Right renal pelvis (tissue), 4 donors: Measurements from ENCODE around the gene SPTBN1. TPM values are rescaled to one million over a fixed set of nuclear protein-coding genes. Genes with fewer than 3 reads are reported as not detected.

ENCODE experiments used
- DNase-seq, 4 donors: peaks; one replicate each; pipeline ENCODE4 v3.0.0-alpha.2; 2013; ENCODE audit warnings: low read depth in 4 of 4, low spot score in 3 of 4, missing footprints in 1 of 4
- polyA plus RNA-seq, 4 donors: library from polyadenylated mRNA; unstranded; fragments of 120-200 nt; gene quantifications; one replicate each; pipeline ENCODE4 v1.2.1, GENCODE V29; 2013; ENCODE audit not compliant: insufficient read length in 4 of 4

The SPTBN1 gene
- polyA plus RNA-seq, 4 donors, result 224 to 243 (median 228) TPM

DNA sequence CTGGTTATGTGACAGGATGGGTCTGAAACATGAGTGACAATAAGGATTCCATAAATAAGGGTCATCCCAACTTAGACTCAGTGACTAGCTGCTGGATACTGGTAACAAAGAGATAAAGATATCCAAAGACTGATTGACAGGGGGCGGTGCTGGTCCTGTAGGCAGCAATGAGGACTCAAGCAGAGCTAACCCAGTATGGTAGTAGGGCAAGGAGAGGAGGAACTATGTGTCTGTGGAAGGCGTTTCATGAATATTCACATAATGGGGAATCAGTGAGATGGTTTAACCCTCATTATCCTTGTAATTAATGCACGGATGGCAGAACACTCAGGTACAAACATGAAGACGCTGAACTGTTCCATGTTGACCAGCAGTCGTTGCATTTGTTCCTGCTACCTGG is 164.8 kb downstream of the SPTBN1 start:
- DNase-seq, result no peak

DNA sequence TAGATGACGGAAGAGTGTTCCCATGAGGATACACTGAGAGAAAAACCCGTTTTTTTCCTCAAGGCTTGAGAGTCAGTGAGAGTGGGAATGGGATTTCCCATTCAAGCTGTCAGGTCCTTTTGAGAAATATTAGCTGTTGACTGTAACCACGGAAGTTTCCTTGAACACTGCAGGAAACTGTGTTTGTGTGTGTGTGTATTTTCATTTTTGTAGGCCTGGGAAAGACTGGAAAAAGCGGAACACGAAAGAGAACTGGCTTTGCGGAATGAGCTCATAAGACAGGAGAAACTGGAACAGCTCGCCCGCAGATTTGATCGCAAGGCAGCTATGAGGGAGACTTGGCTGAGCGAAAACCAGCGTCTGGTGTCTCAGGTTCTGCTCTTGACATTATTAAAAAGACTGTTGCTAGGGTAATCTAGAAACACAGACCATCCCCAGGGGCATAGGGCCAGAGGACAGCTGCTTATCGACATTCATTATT is 168.5 kb downstream of the SPTBN1 start:
- DNase-seq, result peak in 3 of 4 donors; percentile 69 to 75 (median 74)

DNA sequence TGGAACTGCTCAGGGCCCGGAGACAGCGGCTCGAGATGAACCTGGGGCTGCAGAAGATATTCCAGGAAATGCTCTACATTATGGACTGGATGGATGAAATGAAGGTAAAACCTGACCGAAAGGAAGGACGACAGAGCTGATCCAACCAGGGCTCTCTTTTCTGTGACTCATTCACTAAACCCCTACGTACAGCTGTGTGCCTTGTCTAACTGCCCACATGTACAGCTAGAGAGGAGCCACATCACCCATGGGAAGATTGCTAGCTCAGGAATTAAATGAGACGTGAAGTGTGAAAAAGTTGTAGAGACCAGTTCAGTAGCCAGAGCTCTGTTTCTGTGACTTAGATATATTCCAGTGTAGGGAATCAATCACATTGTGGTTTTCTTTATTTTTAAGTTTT is 170.0 kb downstream of the SPTBN1 start:
- no peak for DNase-seq

DNA sequence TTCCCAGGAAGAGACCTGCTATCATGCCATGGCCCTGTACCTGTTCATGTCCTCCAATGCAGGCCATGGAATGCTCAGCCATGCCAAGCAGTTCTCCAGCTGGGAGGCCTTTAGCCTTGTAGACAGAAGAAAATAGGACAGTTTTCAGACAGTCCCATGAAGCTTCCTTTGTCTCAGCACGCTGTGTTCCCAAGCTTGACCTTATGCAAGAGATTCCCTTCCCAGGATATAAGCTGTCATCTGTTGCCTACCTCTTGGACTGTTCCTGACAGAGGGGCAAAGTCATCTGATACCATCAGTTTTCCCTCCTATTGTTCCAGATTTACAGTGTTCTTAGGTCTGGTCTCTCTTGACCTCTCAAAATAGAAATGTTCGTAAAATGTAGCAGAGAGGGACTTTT is 170.8 kb downstream of the SPTBN1 start:
- DNase-seq, result no peak

DNA sequence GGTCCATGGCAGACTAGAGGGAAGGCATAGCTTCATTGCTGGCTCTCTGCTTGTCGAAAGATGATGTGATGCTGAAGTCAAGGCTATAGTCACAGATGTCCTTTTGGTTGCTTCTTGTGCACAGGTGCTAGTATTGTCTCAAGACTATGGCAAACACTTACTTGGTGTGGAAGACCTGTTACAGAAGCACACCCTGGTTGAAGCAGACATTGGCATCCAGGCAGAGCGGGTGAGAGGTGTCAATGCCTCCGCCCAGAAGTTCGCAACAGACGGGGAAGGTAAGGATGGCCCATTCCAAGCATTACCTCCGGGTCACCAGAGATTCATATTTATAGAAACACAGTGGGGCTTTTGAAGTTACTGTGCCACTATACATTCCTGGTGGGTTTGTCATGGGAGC is 171.8 kb downstream of the SPTBN1 start:
- DNase-seq, result no peak

DNA sequence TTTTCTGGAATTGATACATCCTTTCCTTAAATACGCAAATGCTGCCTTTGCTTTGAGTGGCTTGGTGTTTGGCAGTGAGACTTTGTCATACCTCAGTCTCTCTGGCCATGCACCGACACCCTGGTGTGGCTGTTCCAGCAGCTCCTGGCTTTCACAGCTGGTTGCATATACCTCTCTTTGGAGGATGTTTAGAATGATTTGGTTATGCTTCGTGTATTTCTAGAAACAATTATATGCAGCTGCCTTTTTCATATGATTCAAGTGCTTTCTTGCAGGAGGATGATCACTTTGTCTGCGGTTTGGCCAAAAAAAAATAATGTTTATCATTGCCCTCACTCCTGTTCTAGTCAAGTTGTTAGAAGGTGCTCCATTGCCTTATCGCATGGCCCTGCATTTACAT is 172.3 kb downstream of the SPTBN1 start:
- no peak for DNase-seq

DNA sequence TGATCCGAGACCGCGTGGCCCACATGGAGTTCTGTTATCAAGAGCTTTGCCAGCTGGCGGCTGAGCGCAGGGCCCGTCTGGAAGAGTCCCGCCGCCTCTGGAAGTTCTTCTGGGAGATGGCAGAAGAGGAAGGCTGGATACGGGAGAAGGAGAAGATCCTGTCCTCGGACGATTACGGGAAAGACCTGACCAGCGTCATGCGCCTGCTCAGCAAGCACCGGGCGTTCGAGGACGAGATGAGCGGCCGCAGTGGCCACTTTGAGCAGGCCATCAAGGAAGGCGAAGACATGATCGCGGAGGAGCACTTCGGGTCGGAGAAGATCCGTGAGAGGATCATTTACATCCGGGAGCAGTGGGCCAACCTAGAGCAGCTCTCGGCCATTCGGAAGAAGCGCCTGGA is 172.8 kb downstream of the SPTBN1 start:
- DNase-seq, result no peak

DNA sequence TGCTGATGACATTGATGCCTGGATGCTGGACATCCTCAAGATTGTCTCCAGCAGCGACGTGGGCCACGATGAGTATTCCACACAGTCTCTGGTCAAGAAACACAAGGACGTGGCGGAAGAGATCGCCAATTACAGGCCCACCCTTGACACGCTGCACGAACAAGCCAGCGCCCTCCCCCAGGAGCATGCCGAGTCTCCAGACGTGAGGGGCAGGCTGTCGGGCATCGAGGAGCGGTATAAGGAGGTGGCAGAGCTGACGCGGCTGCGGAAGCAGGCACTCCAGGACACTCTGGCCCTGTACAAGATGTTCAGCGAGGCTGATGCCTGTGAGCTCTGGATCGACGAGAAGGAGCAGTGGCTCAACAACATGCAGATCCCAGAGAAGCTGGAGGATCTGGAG is 173.3 kb downstream of the SPTBN1 start:
- no peak for DNase-seq

DNA sequence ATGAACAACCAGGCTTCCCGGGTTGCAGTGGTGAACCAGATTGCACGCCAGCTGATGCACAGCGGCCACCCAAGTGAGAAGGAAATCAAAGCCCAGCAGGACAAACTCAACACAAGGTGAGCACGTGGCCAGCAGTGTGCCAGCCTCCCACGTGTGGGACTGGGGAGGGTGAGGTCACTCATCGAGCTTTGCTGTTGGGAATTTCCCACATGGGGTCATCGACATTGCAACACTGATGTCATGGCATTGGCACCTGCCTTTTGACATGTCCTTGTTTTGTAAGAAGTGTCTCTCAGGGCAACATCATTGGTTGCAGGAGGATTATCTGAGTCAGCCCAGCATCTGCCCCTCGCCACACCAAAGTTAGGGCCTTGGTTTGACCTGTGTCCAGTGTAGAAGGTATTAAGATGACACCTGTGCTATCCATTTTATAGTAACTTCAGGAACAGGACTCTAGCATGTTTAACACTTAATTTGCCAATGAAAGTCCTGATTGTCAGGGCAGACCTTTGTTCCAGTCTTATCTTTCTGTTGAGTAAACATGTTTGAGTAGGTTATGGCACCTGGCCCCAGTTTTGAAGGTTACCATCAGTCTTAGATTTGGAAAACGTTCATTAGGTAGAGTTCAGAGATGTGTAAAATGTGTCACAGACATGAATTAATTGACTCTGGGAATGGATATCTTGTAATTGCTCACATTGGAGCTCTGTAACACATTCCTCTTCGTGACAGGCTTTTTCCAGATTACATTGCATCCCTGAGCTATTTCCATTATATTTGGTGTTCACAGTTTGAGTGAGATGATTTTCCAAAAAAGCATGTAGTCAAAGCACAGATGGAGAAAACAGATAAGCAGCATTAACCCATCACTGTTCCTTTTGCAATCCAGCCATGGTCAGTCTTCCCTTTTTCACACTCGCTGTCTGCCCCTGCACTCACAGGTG is 174.1 kb downstream of the SPTBN1 start:
- no peak for DNase-seq

DNA sequence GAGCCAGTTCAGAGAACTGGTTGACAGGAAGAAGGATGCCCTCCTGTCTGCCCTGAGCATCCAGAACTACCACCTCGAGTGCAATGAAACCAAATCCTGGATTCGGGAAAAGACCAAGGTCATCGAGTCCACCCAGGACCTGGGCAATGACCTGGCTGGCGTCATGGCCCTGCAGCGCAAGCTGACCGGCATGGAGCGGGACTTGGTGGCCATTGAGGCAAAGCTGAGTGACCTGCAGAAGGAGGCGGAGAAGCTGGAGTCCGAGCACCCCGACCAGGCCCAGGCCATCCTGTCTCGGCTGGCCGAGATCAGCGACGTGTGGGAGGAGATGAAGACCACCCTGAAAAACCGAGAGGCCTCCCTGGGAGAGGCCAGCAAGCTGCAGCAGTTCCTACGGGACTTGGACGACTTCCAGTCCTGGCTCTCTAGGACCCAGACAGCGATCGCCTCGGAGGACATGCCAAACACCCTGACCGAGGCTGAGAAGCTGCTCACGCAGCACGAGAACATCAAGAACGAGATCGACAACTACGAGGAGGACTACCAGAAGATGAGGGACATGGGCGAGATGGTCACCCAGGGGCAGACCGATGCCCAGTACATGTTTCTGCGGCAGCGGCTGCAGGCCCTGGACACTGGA is 174.9 kb downstream of the SPTBN1 start:
- no peak for DNase-seq

DNA sequence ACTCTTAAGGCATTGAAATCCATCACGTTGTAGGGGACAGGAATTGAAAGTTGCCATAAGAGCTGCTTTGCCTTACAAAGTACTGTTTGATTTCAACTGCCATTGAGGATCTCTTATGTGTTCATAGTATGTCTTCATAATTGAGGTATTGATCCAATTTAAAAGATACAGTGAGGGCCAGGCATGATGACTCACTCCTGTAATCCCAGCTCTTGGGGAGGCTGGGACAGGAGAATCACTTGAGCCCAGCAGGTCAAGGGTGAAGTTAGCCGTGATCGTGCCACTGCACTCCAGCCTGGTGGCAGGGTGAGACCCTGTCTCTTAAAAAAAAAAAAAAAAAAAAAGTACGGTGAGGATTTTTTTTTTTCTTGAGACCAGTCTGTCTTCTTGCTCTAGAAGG is 175.6 kb downstream of the SPTBN1 start:
- no peak for DNase-seq

DNA sequence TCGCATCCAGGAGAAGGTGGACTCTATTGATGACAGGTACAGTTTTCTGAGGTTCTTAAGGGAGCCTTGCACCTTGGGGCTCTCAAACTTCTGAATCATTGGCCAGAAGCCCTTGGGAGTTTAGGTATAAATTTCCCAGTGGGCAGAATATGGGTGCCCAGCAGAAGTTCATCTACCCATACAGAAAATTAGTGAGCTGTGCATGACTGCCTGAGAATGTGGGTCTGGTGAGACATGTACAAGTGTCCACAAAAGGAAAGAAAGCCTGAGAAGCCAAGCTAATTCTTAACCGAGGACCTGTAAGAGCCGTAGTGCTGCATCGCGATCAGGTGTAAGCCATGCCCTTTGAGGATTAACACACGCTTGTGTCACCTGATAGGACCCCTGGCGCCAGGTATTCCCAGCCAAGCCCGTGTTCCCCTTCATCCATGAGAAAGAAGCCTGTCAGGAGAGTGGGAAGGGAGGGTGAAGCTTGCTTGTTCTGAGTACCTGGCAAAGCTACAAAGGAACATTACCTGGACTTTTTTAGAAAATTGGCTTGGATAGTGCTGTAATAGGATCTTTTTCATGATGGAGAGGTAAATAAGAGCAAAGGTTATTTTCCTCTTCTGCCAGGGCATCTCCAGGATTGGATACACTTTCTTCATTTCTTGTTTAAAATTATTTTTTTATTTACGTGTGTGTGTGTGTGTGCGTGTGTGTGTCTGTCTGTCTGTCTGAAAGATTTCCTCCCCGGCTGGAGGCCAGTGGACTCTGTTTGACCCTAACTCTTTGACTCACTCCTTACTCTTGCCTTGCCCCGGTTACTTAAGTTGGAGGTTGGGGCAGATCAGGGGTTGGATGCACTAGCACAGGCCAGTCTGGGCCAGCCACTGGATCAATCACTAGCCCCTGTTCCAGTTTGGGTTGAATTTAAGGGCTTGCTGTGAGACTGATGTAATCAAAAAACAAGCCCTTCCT is 176.9 kb downstream of the SPTBN1 start:
- DNase-seq, result no peak

DNA sequence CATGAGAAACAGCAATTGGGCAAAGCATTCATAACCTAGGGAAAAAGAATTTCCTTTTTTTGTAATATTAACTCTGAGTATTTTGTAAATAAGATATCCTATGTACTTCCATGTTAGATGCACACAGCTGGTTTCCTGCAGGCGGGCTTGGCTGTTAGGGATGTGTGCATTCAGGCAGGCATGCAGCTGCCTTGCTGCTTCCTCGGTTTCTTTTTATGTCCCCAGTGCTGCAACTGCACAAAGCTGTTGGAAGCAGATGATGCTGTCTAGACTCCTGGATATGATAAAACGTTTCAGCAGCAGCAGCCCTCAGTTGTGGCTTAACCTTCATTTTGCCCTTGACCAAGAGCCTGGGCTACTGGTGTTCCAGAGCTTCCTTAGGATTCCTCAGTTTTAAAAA is 177.9 kb downstream of the SPTBN1 start:
- no peak for DNase-seq

DNA sequence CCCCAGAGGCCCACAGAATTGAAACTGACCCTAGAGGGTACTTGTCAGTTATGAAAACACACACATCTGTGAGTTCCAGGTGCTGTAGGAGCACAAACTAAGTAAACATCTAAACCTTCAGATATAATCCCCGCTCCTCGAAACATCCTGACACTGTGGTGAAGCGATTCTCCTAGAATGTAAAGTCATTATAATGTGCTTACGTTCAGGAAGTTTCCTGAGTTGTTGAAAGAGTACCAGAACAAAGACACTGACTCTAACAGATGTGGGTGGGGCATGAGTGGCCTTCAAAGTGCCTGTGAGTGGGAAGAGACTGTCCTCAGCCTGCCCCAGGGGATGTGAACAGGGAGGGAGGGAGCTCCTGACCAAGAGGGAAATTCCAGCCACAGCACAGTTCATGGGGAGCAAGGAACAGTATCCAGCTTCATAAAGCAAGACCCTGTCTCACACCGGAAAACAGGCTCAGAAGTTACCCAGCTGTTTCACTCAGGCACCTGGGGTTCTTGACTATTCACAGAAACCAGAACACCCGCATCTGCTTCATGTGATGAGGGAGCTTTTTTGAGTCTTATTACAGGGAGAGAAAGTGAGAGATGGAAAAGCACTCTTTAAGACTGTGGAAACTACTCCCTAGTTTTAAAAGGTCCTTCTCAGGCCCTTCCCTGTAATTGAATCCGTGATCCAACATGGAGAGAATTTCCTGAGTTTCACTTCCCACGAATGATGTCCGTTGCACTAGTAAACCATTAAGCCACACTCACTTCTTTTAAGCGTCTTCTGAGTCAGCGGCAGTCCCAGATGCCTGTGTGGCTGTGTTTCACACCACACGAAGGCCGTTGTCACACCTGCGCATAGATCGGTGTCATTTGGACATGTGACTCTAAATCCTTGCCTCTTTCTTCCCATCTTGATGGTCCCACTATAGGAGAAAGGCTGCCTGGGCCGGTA is 178.7 kb downstream of the SPTBN1 start:
- no peak for DNase-seq

DNA sequence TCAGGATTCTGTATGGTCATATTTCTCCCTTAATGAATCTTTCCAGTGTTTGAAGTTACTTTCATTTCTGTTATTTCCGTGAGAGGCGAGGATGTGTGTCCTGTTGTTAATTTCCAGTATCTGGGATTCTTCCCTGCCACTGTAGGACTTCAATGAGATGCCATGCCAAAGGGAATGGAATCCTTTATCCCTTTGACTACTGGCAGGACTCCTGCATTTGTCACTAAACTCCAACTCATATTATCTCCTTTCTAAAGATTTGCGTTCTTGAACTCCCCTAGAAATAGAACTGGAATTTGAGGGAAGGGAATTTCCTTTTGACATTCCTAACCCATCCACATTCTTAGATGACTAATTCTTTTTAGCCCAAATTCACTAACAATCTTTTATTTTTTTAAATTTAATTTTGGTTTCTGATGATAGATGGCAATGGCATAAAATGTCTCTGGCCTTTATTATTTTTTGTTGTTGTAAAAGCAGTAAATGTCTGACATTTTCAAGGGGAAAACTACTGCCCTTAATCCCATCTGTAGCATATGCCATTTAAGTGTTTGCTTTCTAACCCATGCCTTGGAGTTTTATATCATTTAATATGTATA is 179.5 kb downstream of the SPTBN1 start:
- DNase-seq, result no peak

DNA sequence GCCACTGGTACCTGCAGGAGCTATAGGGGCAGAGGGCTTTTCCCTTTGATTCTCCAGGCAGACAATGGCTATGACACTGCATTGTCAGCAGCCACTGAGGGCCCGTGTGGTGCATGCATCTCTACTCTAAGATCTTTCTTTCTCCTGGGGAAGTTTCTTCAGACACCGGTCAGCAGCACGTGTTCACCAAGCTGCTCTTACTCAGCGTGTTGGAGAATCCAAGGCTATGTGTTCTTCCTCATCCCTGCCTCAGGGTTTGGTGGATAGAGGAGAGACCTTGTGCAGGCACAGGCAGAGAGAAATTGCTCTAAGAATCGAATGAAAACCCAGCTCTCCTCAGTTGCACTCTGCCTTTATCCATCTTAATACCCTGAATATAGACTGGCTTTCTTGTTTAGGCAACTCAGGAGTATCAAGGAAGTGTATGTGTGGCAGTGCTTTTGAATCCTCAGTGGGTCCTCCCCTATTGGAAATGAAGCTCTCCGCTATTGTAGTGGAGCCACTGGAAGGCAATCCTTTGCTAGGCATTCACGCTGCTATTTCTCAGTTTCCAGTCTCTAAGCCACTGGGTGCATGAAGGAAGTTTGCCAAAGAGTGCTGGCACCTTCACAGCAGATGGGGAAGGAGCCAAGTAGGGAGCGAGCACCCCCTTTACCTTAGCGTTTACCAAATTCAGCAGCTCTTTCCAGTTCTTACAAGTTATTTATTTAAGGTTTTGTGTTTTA is 180.4 kb downstream of the SPTBN1 start:
- DNase-seq, result no peak

DNA sequence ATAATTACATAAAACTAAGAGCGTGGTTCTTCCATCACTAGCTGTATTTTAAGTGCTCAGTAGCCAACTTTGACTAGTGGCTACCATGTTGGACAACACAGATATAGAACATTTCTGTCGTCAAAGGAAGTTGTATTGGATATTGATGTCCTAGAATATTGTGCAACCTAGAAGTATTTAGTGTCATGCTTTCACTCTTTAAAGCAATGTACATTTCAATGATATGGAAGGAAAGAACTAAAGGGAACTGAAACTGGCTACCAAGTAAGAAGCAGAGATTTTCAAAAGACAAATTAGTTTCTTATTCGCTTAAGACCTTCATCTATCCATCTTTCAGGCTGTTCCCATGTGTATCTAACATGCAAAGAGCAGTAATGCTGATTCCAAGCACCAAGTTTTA is 182.0 kb downstream of the SPTBN1 start:
- DNase-seq, result no peak

DNA sequence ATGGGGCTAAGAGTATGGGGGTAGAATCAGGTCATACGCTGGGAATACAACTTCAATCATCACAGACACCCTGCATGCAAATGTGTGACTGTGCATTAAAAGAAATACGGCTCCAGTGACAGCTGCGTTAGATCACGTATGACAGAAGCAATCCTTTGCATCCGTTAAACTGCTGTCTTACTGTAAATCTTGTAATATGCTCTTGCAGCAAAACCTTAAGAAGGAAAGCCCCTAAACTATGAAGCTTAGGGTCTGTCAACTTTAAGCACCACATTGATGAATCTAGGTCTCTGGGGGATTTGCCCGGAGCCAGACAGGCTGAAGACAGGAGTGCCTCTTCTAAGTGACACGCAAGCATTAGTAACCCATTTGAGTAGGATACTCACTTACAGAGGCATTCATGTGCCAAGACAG is 182.7 kb downstream of the SPTBN1 start:
- peak in 1 of 4 donors; percentile 42 for DNase-seq

DNA sequence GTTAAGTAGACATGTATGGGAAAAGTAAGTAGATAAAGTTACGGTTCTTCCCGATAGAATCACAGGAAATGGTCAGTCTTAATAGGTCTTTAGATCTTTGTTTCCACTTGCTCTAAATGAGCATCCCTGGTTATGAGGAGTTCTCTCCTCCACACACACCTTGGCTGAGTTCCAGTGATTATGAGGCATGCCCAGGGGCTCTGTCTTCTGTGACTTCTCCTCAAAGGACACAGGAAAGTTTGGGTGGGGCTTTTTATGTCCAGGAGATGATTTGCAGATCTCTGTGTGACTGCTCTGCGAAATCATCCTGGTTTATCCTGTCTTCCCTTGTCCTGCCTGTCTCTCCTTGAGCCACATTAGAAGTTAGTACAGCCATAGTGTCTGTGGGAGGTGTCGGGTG is 183.5 kb downstream of the SPTBN1 start:
- no peak for DNase-seq
